GM18508 (cell line): ENCODE results near the gene ENTPD8.
"Not testable (repeated sequence)": the region's sequence is repeated elsewhere in the genome, so short reads cannot be mapped to it uniquely, and the experiment has no call there.

Experiments
- ATAC-seq: cut with Tn5 transposase; IDR thresholded peaks from one replicate; pipeline ENCODE4 v1.9.1; 2021; ENCODE audit warnings: moderate number of reproducible peaks; ENCODE audit not compliant: insufficient read depth, unreplicated experiment

The ENTPD8 gene

GRCh38 chr9:137476856-137477255 is 35.7 kb upstream of the ENTPD8 start:
- no peak for ATAC-seq

DNA sequence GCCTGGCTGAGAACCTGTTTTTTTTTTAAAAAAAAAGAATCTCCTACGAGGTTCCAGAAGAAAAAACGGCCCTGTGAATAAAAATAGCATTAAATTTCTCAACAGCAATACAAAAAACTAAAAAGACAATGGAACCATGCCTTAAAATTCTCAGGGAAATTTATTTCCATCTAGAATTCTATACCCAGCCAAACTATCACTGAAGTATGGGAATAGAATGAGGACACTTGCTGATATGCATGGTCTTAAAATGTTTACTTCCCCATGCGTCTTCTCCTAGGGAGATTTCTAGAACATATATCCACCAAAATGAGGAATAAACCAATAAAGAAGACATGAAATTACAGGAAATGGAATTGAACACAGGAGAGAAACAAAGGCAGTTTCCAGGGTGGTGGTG is 34.5 kb upstream of the ENTPD8 start:
- ATAC-seq: no peak

- no peak for ATAC-seq
Observed at GRCh38 chr9:137474271-137474670, 33.1 kb upstream of the ENTPD8 start.

GRCh38 chr9:137470785-137471184 is 29.6 kb upstream of the ENTPD8 start:
- ATAC-seq: no peak

DNA sequence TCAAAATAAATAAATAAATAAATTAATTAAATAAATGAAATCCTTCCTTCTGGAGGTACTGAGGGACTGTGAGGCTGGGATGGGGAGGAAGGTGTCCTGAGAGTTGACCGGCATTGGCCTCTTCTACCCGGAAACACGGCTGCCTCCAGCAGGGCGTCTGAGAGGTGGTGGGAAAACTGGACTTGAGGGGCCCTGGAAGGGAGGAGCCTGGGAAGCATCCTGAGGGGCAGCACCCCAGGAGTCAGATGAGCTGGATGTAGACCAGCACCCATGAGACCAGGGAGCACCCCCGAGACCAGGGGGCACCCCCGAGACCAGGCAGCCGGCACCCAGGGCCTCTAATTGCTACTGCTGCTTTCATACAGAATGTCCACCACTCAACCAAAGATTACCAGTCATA is 26.7 kb upstream of the ENTPD8 start:
- ATAC-seq: no peak

DNA sequence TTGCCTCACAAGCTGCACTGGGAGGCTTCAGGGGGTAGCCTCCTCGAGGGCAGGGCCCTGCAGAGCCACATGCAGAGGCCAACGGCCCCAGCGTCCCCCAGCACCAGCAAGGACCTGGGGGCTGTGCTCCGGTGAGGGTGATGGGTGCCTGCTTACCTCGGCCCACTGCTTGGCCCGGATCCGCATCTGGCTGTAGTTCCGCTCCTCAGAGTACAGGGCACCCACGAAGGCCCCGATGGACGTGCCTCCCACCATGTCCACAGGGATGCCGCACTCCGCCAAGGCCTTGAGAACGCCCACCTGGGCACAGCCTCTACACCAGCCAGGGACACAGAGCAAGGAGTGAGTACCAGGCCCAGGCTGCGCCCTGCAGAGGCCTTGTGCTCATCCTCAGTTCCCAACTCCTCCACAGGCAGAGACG is 26.0 kb upstream of the ENTPD8 start:
- no peak for ATAC-seq

- ATAC-seq: not testable (repeated sequence)
Observed at GRCh38 chr9:137466389-137467085, 25.4 kb upstream of the ENTPD8 start.

DNA sequence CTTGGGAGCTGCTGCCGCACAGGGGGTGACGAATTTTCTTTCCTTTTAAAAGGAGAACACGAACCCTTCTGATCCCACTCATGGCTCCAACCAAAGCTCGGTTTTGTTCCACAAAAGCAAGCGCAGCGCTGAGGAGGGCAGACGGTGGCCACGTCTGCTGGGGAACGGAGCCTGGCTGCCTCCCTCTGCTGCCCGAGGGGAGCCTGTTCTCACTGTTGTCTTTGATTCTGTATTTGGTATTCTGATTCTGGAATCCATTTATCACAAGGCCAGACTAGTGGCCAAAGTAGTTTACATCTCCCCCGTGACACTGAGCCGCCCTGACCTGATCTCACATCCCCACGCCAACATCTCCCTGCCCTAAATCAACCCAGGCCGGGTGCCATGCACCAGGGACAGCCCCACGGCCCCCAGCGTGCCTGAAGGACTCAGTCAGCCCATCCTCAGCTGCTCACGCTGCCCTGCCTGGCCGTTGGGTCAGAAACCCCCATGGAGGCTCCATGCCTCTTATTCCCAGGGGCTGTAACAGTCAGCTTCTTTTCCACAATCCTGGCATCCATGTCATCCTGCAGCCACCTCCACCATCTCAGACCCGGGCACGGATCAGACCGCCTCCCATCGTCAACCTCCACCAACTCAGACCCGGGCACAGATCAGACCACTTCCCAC is 24.7 kb upstream of the ENTPD8 start:
- no peak for ATAC-seq

DNA sequence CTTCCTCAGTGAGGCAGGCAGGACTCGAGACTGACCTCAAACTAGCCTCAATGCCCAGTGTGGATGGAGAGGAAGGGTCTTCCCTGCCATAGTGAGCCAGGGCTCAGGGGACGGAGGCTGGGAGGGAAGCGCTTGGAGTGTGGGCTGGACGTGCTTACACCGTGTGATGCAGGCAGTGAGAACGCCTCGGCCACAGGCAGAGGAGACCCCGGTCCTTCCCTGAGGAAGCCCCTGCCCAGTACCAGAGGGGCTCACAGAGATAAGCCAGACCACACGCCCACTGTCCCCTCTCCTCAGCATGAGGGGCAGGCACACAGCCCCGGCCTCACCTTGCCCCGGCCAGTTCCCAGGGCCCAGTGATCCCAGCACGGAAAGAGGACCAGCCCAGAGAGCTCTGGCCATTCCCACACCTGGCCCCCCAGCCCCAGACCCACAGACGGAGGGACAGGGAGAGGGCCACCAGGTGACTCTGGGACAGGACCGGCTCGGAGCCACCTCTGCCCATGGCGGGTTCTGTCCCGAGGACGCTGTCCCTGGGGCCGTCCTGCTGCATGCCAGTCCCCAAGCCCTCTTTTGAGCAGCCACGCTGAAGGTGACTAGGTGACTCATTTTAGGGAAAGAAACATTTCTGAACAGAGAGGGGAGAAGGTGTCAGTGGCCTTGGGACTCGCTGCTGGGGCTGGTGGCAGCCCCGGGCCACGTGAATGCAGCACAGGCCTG is 24.0 kb upstream of the ENTPD8 start:
- no peak for ATAC-seq

DNA sequence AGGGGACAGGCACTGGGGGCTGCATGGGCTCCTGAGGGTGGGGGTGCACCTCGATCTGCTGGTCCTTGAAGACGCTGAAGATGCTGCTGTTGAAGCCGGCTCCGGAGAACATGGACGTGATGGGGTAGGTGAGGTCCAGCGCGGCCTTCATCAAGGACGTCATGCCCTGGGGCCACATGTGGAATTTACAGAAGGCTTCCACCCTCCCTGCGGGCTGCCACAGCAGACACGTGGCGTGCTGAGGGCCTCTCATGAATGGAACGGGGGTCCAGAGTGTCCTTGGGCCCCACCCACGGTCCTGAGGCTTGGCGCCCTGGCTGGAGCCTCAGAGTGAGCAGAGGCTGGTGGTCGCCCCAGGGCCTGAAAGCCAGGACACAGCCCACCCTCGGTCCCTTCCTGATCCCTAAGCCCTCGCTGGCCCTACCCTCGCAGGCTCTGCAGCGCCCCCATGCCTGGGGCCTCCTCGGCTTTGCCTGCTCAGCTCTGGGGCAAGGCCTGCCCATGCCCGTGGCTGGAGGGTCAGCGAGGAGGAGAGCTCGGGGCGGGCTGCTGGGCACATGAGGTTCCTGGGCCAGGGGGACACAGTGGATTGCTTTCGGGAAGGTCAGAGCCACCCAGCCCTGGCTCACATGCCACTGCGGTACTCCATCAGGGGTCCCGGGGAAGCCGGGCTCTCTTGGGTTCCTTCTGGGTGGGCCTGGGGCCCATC is 23.3 kb upstream of the ENTPD8 start:
- no peak for ATAC-seq

- ATAC-seq: no peak
Observed at GRCh38 chr9:137463931-137464290, 22.8 kb upstream of the ENTPD8 start.

GRCh38 chr9:137462986-137463930 is 22.1 kb upstream of the ENTPD8 start:
- ATAC-seq: no peak

- ATAC-seq: no peak
Observed at GRCh38 chr9:137462396-137462985, 21.3 kb upstream of the ENTPD8 start.

GRCh38 chr9:137461663-137462395 is 20.7 kb upstream of the ENTPD8 start:
- ATAC-seq: no peak

DNA sequence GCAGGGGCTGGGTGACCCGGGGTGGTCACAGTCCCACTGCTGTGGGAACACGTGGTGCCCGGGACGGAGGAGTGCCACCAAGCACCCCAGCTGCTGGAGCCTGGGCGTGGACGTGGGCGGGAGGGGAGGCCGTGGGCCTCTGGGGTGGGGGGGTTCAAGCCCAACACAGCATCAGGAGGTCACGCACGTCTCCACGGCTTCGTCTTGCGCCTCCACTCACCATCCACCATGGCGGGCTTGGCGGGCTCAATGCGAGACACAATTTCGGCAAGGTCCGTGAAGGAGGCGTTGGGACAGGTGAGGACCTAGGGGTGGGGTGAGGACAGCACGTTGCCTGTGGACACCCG is 20.1 kb upstream of the ENTPD8 start:
- no peak for ATAC-seq

GRCh38 chr9:137460363-137461315 is 19.5 kb upstream of the ENTPD8 start:
- no peak for ATAC-seq

- ATAC-seq: no peak
Observed at GRCh38 chr9:137459601-137460362, 18.6 kb upstream of the ENTPD8 start.
